CD4-positive, alpha-beta T cell treated with Interleukin-17A for 1 hour (primary cell): ENCODE measurements around the gene SYNDIG1.

Source experiments
- DNase-seq: peaks from one replicate; pipeline ENCODE4 v3.0.0-alpha.2; 2020

The SYNDIG1 gene

GRCh38 chr20:24588047-24588635 is 118.7 kb downstream of the SYNDIG1 start:
- no peak for DNase-seq

GRCh38 chr20:24588725-24589340 is 119.4 kb downstream of the SYNDIG1 start:
- no peak for DNase-seq

- DNase-seq = no peak
Measured at GRCh38 chr20:24589381-24589780, 120.0 kb downstream of the SYNDIG1 start.

GRCh38 chr20:24589815-24590177 is 120.4 kb downstream of the SYNDIG1 start:
- no peak for DNase-seq

GRCh38 chr20:24590178-24590982 is 121.0 kb downstream of the SYNDIG1 start:
- no peak for DNase-seq

- DNase-seq = no peak
Measured at GRCh38 chr20:24597051-24597450, 127.6 kb downstream of the SYNDIG1 start.

- DNase-seq = no peak
Measured at GRCh38 chr20:24598346-24598745, 128.9 kb downstream of the SYNDIG1 start.

- DNase-seq = no peak
Measured at GRCh38 chr20:24598996-24599395, 129.6 kb downstream of the SYNDIG1 start.

GRCh38 chr20:24600012-24600411 is 130.6 kb downstream of the SYNDIG1 start:
- DNase-seq = no peak

- DNase-seq = no peak
Measured at GRCh38 chr20:24603454-24603853, 134.0 kb downstream of the SYNDIG1 start.

- no peak for DNase-seq
Measured at GRCh38 chr20:24604966-24605665, 135.7 kb downstream of the SYNDIG1 start.

GRCh38 chr20:24605937-24606455 is 136.6 kb downstream of the SYNDIG1 start:
- DNase-seq = no peak

GRCh38 chr20:24607402-24607801 is 138.0 kb downstream of the SYNDIG1 start:
- DNase-seq = no peak

- DNase-seq = no peak
Measured at GRCh38 chr20:24608926-24609667, 139.7 kb downstream of the SYNDIG1 start.

GRCh38 chr20:24609757-24610156 is 140.3 kb downstream of the SYNDIG1 start:
- no peak for DNase-seq

GRCh38 chr20:24610341-24611115 is 141.1 kb downstream of the SYNDIG1 start:
- DNase-seq = no peak

- no peak for DNase-seq
Measured at GRCh38 chr20:24611360-24612140, 142.1 kb downstream of the SYNDIG1 start.

GRCh38 chr20:24612799-24613775 is 143.7 kb downstream of the SYNDIG1 start:
- no peak for DNase-seq

- DNase-seq = no peak
Measured at GRCh38 chr20:24614341-24614740, 144.9 kb downstream of the SYNDIG1 start.

GRCh38 chr20:24615353-24615752 is 145.9 kb downstream of the SYNDIG1 start:
- DNase-seq = no peak
